ENCODE data around the gene DTNB. TPM values are rescaled to one million over a fixed set of nuclear protein-coding genes. Genes with fewer than 3 reads are reported as not detected.

The DTNB gene
- polyA plus RNA-seq, 3 donors, result 17.0 to 20.4 (median 19.6) TPM

DNA sequence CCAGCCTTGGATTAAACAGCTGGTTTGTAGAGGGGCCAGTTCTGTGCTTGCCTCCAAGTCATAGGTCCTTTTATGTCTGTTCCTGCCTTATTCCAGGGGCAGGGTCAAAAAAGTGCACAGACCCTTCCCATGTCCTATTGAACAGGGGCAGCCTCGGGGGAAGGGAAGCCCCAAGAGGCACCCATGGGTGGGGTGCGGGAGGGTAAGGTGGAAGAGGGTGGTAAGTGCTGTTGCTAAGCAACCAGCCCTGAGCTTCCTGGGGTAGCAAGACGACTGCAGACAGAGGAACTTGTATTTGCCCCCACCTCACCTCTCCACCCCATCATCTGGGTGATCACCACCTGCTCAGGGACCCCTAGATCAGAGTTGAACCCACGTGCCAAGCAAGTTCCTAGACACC is 339.4 kb downstream of the DTNB start:
- DNase-seq (ENCODE audit: low read depth in 3 of 3, low spot score in 2 of 3), result no peak

DNA sequence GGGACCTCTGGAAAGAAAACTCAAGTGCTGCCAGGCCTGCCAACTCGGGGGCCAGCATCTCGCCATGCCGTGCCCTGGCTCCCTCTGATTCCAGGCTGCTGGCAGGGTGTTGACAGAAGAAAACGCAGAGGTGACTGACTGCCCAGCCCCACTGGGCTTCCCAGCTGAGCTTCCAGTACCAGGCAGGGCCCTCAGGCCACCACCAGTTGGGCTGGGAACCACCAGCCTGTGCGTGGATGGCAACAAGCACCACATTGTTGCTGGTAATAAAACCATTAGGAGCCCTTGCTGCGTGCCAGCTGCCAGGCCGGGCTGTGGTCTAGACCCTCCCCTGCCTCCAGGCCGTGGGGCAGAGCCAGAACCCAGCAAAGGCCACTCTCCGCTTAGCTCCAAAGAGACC is 340.8 kb downstream of the DTNB start:
- no peak for DNase-seq (ENCODE audit: low read depth in 3 of 3, low spot score in 2 of 3)

DNA sequence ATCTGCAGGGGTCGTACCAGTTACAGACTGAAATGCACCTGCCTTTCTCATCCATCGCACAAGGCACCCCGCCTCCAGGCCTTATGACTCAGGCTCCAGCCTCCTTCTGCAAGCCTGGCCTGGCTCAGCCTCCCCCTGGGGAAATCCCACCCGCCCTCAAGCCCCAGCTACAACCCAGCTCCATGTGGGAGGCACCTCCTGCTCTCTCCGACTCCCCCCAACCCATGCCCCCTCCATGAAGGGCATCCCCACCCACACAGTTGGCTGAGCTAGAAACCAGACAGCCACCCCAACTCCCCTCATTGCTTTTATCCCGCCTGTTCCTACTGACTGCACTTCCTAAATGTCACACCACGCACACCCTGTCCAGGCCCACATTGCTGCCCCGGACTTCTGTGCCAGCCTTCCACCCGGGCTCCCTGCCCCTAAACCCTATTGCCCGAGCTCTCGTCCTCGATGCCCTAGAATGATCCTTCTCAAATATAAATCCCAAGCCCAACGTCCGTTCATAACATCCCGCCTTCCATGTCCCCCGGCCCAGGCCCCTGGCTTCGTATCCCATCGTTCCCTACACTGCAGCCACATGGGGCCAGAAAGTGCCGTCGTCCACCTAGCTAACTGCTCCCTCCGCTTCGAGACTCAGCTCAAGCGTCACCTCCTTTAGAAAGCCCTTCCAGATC is 341.6 kb downstream of the DTNB start:
- no peak for DNase-seq (ENCODE audit: low read depth in 3 of 3, low spot score in 2 of 3)

DNA sequence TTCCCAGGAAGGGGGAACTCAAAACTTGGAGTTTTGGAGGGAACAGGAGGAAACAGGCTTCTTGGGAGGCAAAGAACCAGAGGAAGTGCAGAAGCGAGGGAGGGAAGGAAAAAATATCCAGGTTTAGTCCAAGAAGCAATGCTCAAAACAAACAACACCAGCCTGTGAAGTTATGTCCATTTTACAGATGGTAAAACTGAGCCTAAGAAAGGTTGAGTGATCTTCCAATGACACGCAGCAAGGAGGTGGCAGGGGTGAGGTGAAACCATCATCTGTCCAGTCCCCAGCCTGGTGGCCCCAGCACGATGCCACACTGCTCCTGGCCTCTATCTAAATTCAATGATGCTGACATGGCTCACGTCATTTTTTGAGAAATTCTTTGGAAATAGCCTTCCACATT is 342.4 kb downstream of the DTNB start:
- DNase-seq (ENCODE audit: low read depth in 3 of 3, low spot score in 2 of 3), result no peak

DNA sequence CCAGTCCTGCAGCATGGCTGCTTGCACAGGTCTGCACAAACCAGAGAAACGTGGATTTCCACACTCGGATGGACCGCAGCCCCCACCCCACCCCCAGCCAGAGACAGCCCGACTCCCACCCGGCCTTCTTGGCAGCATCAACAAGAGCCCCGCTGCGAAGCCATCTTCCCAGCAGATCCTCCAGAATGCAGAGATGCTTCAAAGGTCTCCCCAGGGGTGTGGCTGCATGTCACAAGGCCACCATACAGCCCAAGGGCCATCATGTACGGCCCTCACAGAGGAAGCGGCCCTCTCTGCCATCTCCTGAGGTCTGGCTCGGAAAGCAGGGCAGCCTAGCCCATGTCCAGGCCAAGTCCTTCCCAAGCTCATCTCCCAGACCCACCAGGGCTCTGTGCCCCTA is 343.1 kb downstream of the DTNB start:
- DNase-seq (ENCODE audit: low read depth in 3 of 3, low spot score in 2 of 3), result no peak

DNA sequence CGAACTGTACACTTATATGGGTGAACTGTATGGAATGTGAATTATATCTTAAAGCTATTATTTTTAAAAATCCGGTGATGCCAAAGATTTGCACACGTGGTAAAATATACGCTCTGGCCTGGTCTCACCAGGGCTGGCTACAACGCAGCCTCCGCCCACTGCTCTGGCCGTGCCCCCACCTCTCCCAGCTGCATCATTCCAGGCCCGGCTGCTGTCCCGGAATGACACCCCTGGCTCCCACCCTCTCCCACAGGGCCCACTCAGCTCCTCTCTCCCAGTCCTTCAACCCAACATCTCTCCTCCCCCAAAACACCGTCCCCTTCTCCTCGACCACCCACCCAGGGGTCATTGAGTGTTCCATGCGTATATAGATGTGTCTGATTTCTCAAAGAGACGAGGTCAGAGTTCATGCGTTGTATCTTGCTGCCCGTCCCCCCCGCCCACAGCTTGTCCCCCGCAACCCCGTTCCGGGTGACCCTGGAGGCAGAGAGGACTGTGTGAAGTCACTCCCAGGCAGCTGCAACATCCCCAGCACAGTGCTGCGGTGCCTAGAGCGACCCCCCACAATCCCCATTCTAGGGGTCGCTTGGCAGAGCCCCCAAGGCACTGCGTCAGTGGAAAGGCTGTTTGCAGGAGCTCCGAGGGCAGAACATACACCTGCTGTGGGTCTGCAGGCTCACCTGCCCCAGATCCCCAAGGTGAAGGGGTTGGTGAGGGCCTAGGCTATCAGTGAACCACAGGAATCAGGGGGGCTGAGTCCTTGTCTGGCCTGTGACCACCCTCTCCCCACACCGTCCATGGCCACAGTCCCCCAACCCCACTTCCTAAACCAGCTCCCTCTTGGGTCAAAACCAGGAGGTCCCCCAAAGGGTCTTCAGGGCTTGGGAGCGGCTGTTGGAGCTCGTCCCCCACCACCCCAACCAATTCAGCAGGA is 345.0 kb downstream of the DTNB start:
- no peak for DNase-seq (ENCODE audit: low read depth in 3 of 3, low spot score in 2 of 3)

Other genes with a start within 250 kb of the DTNB start
- gene ASXL2, start 204.9 kb upstream of the DTNB start, polyA plus RNA-seq (ENCODE audit: insufficient read length in 3 of 3), result 10 to 100 TPM; 20.5 to 25.2 (median 23.5) TPM

Data from right renal cortex interstitium (tissue), 3 donors.